Upper lobe of right lung (tissue), 1 donor: ENCODE measurements around the gene NFASC. TPM values are rescaled to one million over a fixed set of nuclear protein-coding genes. Genes with fewer than 3 reads are reported as not detected.

ENCODE experiments used
- ATAC-seq: fragments of 200-7000 bp; cut with Tn5 transposase; one replicate; pipeline ENCODE4 v1.9.1; 2020; ENCODE audit warnings: mild to moderate bottlenecking, moderate library complexity
- DNase-seq: peaks from one replicate; pipeline ENCODE4 v3.0.0-alpha.2; 2020
- H3K27ac ChIP-seq: fragments of 200-600 bp; one replicate; pipeline ENCODE4 v1.8.0; 2022
- H3K27me3 ChIP-seq: fragments of 200-600 bp; one replicate; pipeline ENCODE4 v1.8.0; 2022; ENCODE audit warnings: mild to moderate bottlenecking
- H3K36me3 ChIP-seq: fragments of 200-600 bp; one replicate; pipeline ENCODE4 v1.8.0; 2022
- H3K4me1 ChIP-seq: fragments of 200-600 bp; one replicate; pipeline ENCODE4 v1.8.0; 2022
- H3K4me3 ChIP-seq: fragments of 200-600 bp; one replicate; pipeline ENCODE4 v1.8.0; 2022; ENCODE audit warnings: mild to moderate bottlenecking
- H3K9me3 ChIP-seq: fragments of 200-600 bp; one replicate; pipeline ENCODE4 v1.8.0; 2022
- CTCF ChIP-seq: fragments of 200-600 bp; IDR thresholded peaks from one replicate; pipeline ENCODE4 v1.8.0; 2022; ENCODE audit warnings: antibody characterized with exemption
- intact Hi-C: fragments of 100-400 bp; cut with DNase I; formaldehyde crosslinking; loops from one replicate; pipeline ENCODE4 v1.11.0; 2022
- total RNA-seq: library from RNA; stranded (reverse); fragmentation: NEBNext Ultra II Directional; extraction: Animal tissue kit (Norgen Biotek cat#: 25700); gene quantifications from one replicate; pipeline ENCODE4 v1.2.1, GENCODE V29; 2021
- donor health status: DM: no; HTN: yes; CAD: no; lungs with severe emphysema.

The NFASC gene
- total RNA-seq, 1 donor from 2014 or later = 24.1 TPM

DNA sequence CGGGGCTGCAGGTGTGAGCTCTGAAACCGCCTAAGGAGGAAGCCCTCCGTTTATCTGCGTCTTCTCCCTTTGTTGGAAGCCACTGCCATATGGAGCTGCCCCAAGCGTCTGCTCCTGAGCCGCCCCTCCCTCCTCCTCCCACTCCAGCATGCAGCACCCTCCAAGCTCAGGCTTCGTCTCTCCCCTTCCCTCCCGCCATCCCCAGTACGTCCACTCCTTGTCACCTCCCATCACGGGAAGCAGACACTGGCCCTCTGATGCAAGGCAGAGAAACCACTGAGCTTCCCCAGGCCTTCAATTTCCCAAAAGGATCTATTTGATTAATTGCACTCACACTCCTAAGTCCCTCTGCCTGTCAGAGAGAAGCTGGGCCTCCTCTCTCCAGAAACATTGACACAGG, 52.5 kb downstream of the NFASC start:
- intact Hi-C loops = no loop called here
- H3K27ac ChIP-seq = no peak overlapping the region
- no peak overlapping the region for H3K4me3 ChIP-seq
- no peak for DNase-seq
- H3K9me3 ChIP-seq = no peaks in the 10 kb centered on the region
- no peak for TF ChIP-seq CTCF
- H3K36me3 ChIP-seq = no peaks in the 10 kb centered on the region
- peaks cover 3% of the 10 kb centered on the region for H3K4me1 ChIP-seq
- no peak for ATAC-seq
- H3K27me3 ChIP-seq = no peaks in the 10 kb centered on the region

GRCh38 chr1:204923626-204924012, 53.0 kb downstream of the NFASC start:
- Histone ChIP-seq H3K4me1 (peaks cover 3% of the 10 kb centered on the region), H3K27ac (no peak overlapping the region), H3K27me3 (no peaks in the 10 kb centered on the region), H3K36me3 (no peaks in the 10 kb centered on the region), H3K9me3 (no peaks in the 10 kb centered on the region), H3K4me3 (no peak overlapping the region)
- no peak for ATAC-seq
- TF ChIP-seq CTCF = no peak
- intact Hi-C loops = no loop called here
- DNase-seq = no peak

DNA sequence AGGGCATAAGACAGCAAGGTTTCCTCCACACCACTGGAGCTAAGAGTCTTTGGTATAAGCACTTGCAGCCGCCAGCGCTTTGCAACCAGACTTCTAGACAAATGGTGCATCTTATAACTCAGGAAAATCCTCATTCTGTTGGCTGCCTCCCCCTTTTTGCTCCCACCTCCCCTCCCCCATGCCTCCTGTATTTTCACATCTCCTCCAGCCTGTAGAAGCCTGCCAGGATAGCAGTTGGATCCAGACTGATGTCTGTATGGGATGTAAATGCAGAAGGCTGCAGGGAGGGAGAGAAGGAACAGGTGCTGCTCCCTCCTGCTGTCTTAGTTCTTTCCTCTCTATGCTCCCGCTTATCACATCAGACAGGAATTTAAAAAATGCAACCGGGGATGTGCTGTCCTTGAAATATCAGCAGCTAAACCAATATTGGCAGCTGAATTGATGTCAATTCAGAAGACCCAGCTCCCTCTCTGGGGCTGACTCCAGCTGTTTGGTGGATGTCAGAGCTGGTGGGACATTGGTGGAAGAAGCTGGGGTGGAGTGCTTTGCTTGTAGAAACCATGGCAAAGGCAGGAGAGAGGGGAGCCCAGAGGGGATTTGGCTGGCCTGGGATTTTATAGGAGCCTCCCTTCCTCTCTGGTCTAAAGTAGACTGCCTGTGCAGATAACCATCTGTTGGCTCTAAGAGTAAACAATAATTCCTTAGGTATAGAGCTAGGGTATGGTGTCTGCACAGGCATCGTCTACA, 53.5 kb downstream of the NFASC start:
- DNase-seq = no peak

DNA sequence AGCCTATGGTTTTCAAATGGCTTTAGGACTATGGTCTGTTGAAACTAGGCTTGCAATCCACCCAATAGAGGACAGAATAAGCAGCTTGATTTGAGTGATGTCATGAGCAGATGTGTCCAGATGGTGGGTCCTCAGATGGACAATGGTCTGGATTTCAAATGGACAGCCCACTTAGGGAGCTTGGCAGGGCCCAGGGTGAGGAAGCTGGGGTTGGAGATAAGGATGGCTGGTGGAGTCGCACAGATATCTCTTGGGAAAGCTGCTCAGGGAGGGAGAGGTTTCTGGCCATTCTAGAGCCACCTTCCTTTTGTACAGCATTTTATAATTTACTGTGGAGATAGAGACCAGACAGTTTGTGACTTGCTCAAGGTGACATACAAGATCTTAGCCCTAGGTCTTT, 55.0 kb downstream of the NFASC start:
- no peak for TF ChIP-seq CTCF
- DNase-seq = no peak

More for the DNA sequence above, 53.5 kb downstream of the NFASC start:
- ATAC-seq = no peak
- no peak for TF ChIP-seq CTCF
- Histone ChIP-seq H3K9me3 (no peaks in the 10 kb centered on the region), H3K27me3 (no peaks in the 10 kb centered on the region), H3K36me3 (no peaks in the 10 kb centered on the region), H3K4me1 (peaks cover 3% of the 10 kb centered on the region), H3K4me3 (no peak overlapping the region), H3K27ac (no peak overlapping the region)
- intact Hi-C loops = no loop called here

GRCh38 chr1:204927673-204928641, 57.3 kb downstream of the NFASC start:
- intact Hi-C loops = no loop called here
- peaks cover 3% of the 10 kb centered on the region for H3K4me1 ChIP-seq
- no peaks in the 10 kb centered on the region for H3K9me3 ChIP-seq
- H3K27ac ChIP-seq = no peak overlapping the region
- H3K4me3 ChIP-seq = no peak overlapping the region
- H3K27me3 ChIP-seq = peaks cover 4% of the 10 kb centered on the region
- TF ChIP-seq CTCF = no peak
- H3K36me3 ChIP-seq = no peaks in the 10 kb centered on the region
- no peak for ATAC-seq
- no peak for DNase-seq

More for the DNA sequence above, 55.0 kb downstream of the NFASC start:
- H3K27me3 ChIP-seq = no peaks in the 10 kb centered on the region
- ATAC-seq = no peak
- peaks cover 3% of the 10 kb centered on the region for H3K4me1 ChIP-seq
- no peak overlapping the region for H3K4me3 ChIP-seq
- H3K9me3 ChIP-seq = no peaks in the 10 kb centered on the region
- H3K36me3 ChIP-seq = no peaks in the 10 kb centered on the region
- no peak overlapping the region for H3K27ac ChIP-seq
- intact Hi-C loops = no loop called here
